Fibroblast of peridontal ligament (primary cell): ENCODE measurements around the gene PRRT2.
A peak's percentile ranks its signal among the peaks of the same experiment; 100 is the strongest.
"Not testable (repeated sequence)": the region's sequence is repeated elsewhere in the genome, so short reads cannot be mapped to it uniquely, and the experiment has no call there.

Experiments
- DNase-seq: peaks from one replicate; pipeline ENCODE4 v3.0.0-alpha.2; 2010; ENCODE audit errors: extremely low read depth

The PRRT2 gene

GRCh38 chr16:29790949-29791844 is 20.8 kb upstream of the PRRT2 start:
- DNase-seq: no peak

- DNase-seq: no peak
Observed at GRCh38 chr16:29791845-29792807, 19.9 kb upstream of the PRRT2 start.

GRCh38 chr16:29793153-29793552 is 18.8 kb upstream of the PRRT2 start:
- DNase-seq: not testable (repeated sequence)

- no peak for DNase-seq
Observed at GRCh38 chr16:29794231-29794710, 17.7 kb upstream of the PRRT2 start.

GRCh38 chr16:29802416-29802935 is 9.5 kb upstream of the PRRT2 start:
- DNase-seq: no peak

GRCh38 chr16:29804020-29804419 is 8.0 kb upstream of the PRRT2 start:
- DNase-seq: no peak

- DNase-seq: no peak
Observed at GRCh38 chr16:29804455-29805231, 7.3 kb upstream of the PRRT2 start.

GRCh38 chr16:29805232-29806098 is 6.5 kb upstream of the PRRT2 start:
- peak; percentile 95 for DNase-seq

- no peak for DNase-seq
Observed at GRCh38 chr16:29806099-29806579, 5.9 kb upstream of the PRRT2 start, which contains the start of gene MAZ. Gene MAZ, plus strand, starts transcription at chr16:29806529. Its CDS starts 173 bp downstream, at chr16:29806702.

- DNase-seq: no peak
Observed at GRCh38 chr16:29806641-29807425, 5.2 kb upstream of the PRRT2 start.

GRCh38 chr16:29807426-29808218 is 4.4 kb upstream of the PRRT2 start:
- peak; percentile 90 for DNase-seq

- no peak for DNase-seq
Observed at GRCh38 chr16:29808219-29808900, 3.6 kb upstream of the PRRT2 start.

- DNase-seq: no peak
Observed at GRCh38 chr16:29809031-29809747, 2.8 kb upstream of the PRRT2 start.

- DNase-seq: no peak
Observed at GRCh38 chr16:29809850-29810698, 1.9 kb upstream of the PRRT2 start.

GRCh38 chr16:29810699-29811169 is 1.3 kb upstream of the PRRT2 start:
- DNase-seq: no peak
